ENCODE data around the gene ZNF782.

Gene ZNF782

DNA sequence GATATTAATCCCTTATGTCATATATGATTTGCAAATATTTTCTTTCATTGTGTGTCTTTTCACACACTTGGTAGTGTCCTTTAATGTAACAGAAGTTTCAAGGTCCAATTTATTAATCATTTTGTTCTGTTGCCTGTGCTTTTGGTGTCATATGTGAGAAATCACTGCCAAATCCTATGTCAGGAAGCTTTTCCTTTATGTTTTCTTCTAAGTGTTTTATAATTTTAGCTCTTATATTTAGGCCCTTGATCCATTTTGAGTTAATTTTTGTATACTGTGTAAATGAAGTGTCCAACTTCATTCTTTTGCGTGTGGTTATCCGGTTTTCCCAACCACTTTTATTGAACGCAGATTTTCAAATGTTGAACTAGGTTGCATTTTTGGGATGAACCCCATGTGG, 70.3 kb downstream of the ZNF782 start:
- Mint-ChIP-seq H3K27ac (no peak overlapping the region), H3K27me3 (no peaks in the 10 kb centered on the region), H3K36me3 (peaks cover 29% of the 10 kb centered on the region), H3K4me3 (no peak overlapping the region), H3K9me3 (peaks cover 17% of the 10 kb centered on the region), H3K4me1 (peaks cover 16% of the 10 kb centered on the region)
- DNase-seq (ENCODE audit: low spot score in 2 of 2) = no peak
- no peak for ATAC-seq (ENCODE audit: low read depth)

DNA sequence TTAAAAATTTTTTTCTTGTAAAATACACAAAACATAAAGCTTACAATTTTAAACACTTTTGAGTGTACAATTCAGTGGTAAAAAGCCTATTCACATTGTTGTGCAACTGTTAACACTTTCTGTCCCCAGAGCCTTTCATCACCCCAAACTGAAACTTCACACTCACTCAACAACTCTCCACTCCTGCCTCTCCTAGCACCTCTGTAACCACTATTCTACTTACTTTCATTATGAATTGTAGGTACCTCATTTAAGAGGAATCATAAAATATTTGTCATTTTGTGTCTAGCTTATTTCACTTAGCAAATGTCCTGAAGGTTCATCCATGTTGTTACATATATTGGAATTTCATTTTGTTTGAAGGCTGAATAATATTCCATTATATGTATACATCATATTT, 72.1 kb downstream of the ZNF782 start:
- DNase-seq (ENCODE audit: low spot score in 2 of 2) (no peak), ATAC-seq (ENCODE audit: low read depth) (no peak)
- Mint-ChIP-seq H3K27ac (peak overlapping the region; percentile 56), H3K9me3 (peaks cover 9% of the 10 kb centered on the region), H3K27me3 (no peaks in the 10 kb centered on the region), H3K36me3 (peaks cover 22% of the 10 kb centered on the region), H3K4me1 (peaks cover 18% of the 10 kb centered on the region), H3K4me3 (no peak overlapping the region)

DNA sequence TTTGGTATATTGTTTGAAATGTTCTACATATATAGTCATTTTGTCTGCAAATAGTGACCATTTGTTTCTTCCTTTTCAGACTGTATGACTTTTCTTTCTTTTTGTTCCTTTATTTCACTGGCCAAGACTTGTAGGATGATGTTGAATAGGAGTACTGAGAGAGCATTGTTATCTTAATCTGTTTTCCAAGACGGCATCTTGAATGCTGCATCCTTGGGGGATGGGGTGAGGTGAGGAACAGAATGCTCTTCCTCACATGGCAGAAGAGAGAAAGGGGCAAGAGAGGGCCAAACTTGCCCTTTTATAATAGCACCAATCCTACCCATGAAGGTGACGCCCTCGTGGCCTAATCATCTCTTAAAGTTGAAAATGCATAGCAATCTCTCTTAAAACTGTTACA, 72.8 kb downstream of the ZNF782 start:
- no peaks in the 10 kb centered on the region for H3K27me3 Mint-ChIP-seq
- H3K9me3 Mint-ChIP-seq = peaks cover 9% of the 10 kb centered on the region
- DNase-seq (ENCODE audit: low spot score in 2 of 2) = no peak
- ATAC-seq (ENCODE audit: low read depth) = no peak
- H3K4me3 Mint-ChIP-seq = no peak overlapping the region
- peaks cover 18% of the 10 kb centered on the region for H3K4me1 Mint-ChIP-seq
- H3K27ac Mint-ChIP-seq = no peak overlapping the region
- H3K36me3 Mint-ChIP-seq = peaks cover 18% of the 10 kb centered on the region

DNA sequence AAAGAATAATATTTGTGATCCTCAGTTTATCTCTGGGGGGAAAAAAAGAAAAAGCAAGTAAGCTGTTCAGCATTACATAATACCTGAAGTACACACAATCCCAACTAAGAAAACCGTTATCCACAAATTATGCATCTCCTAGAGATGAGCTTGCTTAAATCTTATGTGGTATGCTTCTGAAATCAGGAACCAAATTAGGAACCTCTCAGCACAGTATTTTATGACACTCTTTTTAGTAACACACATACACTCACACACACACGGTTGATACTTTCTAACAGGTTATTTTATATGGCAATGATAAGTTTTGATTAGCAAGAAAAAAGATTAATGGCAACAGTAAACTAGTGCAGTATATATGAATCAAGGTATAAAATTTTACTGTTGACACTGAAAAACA, 75.2 kb downstream of the ZNF782 start:
- peaks cover 21% of the 10 kb centered on the region for H3K4me1 Mint-ChIP-seq
- peaks cover 9% of the 10 kb centered on the region for H3K9me3 Mint-ChIP-seq
- ATAC-seq (ENCODE audit: low read depth) = no peak
- no peaks in the 10 kb centered on the region for H3K27me3 Mint-ChIP-seq
- no peak for DNase-seq (ENCODE audit: low spot score in 2 of 2)
- H3K27ac Mint-ChIP-seq = no peak overlapping the region
- peaks cover 22% of the 10 kb centered on the region for H3K36me3 Mint-ChIP-seq
- H3K4me3 Mint-ChIP-seq = peak overlapping the region; percentile 50

DNA sequence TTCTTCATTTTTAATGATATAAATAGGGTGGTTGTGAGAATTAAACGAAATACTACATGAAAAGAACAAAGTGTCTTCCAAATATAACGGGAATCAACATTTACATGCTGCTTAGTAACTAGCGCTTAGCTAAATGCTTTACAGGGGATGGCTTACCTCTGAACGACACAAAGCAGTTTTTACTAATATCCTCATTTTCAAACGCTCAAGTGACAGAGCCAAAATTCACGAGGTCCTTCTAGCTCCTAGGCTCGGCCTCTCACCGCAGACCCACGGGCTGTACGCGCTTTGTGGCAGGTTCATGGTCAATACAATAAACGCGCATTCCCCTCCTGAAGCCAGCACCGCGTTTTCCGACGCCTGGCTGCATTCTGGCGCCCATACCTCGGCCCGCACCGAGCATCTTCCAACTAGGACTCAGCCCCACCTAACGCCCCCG, 76.9 kb downstream of the ZNF782 start:
- Mint-ChIP-seq H3K36me3 (peaks cover 24% of the 10 kb centered on the region), H3K4me3 (peak overlapping the region; percentile 99), H3K27ac (peak overlapping the region; percentile 98), H3K4me1 (peaks cover 16% of the 10 kb centered on the region), H3K9me3 (peaks cover 7% of the 10 kb centered on the region), H3K27me3 (no peaks in the 10 kb centered on the region)
- DNase-seq (ENCODE audit: low spot score in 2 of 2) (no peak), ATAC-seq (ENCODE audit: low read depth) (no peak)

DNA sequence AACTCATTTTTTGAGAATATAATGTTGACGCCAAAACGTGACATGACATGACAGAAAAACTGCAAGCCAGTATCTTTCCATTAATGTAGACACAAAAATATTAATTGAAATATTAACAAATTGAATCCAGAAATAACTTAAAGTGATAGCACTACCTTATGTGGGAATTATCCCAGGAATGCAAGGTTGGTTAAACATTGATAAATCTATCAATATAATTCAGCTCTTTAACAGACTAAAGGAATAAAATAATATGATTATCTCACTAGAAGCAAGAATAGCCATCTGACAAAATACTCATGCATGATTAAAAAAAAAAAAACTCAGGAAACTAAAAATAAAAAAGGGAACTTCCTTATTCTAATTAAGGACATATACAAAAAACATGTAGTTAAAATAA, 83.2 kb downstream of the ZNF782 start:
- ATAC-seq (ENCODE audit: low read depth) = no peak
- H3K4me3 Mint-ChIP-seq = peak overlapping the region; percentile 14
- H3K27ac Mint-ChIP-seq = no peak overlapping the region
- H3K27me3 Mint-ChIP-seq = no peaks in the 10 kb centered on the region
- peaks cover 60% of the 10 kb centered on the region for H3K36me3 Mint-ChIP-seq
- peaks cover 22% of the 10 kb centered on the region for H3K9me3 Mint-ChIP-seq
- no peak for DNase-seq (ENCODE audit: low spot score in 2 of 2)
- H3K4me1 Mint-ChIP-seq = peaks cover 3% of the 10 kb centered on the region

DNA sequence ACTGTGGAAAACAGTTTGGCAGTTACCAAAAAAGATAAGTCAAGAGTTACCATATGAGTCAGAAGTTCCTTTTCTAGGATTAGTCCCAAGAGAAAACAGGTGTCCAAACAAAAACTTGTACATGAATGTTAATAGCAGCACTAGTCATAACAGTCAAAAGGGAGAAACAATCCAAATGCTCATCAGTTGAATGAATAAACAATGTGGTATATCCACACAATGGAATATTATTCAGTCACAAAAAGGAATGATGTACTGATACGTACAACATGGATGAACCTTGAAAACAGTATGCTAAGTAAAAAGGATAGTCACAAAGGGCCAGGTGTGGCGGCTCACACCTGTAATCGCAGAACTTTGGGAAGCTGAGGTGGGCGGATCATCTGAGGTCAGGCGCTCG, 84.3 kb downstream of the ZNF782 start:
- Mint-ChIP-seq H3K27ac (no peak overlapping the region), H3K9me3 (peaks cover 22% of the 10 kb centered on the region), H3K27me3 (no peaks in the 10 kb centered on the region)

More for the DNA sequence above, 84.3 kb downstream of the ZNF782 start:
- DNase-seq (ENCODE audit: low spot score in 2 of 2) (no peak), ATAC-seq (ENCODE audit: low read depth) (no peak)
- Mint-ChIP-seq H3K4me1 (peaks cover 3% of the 10 kb centered on the region), H3K4me3 (no peak overlapping the region), H3K36me3 (peaks cover 70% of the 10 kb centered on the region)

Measured in memory B cell (primary cell).